ENCODE data around the gene YIF1B. TPM values are rescaled to one million over a fixed set of nuclear protein-coding genes. Genes with fewer than 3 reads are reported as not detected.

Gene YIF1B
- total and polyA plus RNA-seq, 9 of the 15 experiments (the other 6 are each of a cell fraction or from before 2014, with no cell fraction given) = 8.5 to 586 (median 323) TPM

DNA sequence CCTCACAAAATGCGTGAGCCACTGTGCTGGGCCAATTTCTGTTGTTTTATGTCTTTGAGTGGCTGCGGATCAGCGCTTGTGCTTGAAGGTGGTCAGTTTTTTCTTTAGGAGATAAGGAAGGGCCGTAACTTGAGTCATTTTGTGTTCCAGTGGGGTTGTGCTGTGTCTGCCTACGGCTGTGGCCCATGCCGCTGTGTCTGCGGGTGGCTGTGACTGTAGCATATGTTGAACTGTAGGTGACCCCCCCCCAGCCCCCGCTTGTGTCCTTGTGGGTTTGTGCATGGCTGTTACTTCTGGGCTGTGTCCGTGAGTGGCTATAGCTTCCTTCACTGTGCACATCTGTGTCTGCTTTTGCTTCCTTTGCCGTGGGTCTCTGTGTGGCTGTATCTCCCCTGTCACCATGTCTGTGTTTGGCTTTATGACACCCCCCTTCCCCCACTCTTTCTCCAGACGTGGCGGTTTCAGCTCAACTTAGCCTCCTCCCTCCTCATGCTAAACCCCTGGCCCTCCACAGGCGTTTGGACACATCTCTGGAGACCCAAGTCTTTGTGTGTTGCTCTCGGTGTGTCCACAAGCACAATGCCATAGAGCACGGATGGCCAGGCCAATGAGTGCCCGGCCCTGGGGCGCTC lies 60.2 kb downstream of the YIF1B start (continued):
- TF ChIP-seq, protein P1, sequence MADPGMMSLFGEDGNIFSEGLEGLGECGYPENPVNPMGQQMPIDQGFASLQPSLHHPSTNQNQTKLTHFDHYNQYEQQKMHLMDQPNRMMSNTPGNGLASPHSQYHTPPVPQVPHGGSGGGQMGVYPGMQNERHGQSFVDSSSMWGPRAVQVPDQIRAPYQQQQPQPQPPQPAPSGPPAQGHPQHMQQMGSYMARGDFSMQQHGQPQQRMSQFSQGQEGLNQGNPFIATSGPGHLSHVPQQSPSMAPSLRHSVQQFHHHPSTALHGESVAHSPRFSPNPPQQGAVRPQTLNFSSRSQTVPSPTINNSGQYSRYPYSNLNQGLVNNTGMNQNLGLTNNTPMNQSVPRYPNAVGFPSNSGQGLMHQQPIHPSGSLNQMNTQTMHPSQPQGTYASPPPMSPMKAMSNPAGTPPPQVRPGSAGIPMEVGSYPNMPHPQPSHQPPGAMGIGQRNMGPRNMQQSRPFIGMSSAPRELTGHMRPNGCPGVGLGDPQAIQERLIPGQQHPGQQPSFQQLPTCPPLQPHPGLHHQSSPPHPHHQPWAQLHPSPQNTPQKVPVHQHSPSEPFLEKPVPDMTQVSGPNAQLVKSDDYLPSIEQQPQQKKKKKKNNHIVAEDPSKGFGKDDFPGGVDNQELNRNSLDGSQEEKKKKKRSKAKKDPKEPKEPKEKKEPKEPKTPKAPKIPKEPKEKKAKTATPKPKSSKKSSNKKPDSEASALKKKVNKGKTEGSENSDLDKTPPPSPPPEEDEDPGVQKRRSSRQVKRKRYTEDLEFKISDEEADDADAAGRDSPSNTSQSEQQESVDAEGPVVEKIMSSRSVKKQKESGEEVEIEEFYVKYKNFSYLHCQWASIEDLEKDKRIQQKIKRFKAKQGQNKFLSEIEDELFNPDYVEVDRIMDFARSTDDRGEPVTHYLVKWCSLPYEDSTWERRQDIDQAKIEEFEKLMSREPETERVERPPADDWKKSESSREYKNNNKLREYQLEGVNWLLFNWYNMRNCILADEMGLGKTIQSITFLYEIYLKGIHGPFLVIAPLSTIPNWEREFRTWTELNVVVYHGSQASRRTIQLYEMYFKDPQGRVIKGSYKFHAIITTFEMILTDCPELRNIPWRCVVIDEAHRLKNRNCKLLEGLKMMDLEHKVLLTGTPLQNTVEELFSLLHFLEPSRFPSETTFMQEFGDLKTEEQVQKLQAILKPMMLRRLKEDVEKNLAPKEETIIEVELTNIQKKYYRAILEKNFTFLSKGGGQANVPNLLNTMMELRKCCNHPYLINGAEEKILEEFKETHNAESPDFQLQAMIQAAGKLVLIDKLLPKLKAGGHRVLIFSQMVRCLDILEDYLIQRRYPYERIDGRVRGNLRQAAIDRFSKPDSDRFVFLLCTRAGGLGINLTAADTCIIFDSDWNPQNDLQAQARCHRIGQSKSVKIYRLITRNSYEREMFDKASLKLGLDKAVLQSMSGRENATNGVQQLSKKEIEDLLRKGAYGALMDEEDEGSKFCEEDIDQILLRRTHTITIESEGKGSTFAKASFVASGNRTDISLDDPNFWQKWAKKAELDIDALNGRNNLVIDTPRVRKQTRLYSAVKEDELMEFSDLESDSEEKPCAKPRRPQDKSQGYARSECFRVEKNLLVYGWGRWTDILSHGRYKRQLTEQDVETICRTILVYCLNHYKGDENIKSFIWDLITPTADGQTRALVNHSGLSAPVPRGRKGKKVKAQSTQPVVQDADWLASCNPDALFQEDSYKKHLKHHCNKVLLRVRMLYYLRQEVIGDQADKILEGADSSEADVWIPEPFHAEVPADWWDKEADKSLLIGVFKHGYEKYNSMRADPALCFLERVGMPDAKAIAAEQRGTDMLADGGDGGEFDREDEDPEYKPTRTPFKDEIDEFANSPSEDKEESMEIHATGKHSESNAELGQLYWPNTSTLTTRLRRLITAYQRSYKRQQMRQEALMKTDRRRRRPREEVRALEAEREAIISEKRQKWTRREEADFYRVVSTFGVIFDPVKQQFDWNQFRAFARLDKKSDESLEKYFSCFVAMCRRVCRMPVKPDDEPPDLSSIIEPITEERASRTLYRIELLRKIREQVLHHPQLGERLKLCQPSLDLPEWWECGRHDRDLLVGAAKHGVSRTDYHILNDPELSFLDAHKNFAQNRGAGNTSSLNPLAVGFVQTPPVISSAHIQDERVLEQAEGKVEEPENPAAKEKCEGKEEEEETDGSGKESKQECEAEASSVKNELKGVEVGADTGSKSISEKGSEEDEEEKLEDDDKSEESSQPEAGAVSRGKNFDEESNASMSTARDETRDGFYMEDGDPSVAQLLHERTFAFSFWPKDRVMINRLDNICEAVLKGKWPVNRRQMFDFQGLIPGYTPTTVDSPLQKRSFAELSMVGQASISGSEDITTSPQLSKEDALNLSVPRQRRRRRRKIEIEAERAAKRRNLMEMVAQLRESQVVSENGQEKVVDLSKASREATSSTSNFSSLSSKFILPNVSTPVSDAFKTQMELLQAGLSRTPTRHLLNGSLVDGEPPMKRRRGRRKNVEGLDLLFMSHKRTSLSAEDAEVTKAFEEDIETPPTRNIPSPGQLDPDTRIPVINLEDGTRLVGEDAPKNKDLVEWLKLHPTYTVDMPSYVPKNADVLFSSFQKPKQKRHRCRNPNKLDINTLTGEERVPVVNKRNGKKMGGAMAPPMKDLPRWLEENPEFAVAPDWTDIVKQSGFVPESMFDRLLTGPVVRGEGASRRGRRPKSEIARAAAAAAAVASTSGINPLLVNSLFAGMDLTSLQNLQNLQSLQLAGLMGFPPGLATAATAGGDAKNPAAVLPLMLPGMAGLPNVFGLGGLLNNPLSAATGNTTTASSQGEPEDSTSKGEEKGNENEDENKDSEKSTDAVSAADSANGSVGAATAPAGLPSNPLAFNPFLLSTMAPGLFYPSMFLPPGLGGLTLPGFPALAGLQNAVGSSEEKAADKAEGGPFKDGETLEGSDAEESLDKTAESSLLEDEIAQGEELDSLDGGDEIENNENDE (IDR thresholded peaks at IDR 0.05; ENCODE audit: low read depth, low read length) = no peak
- TF ChIP-seq ZNF830 (CRISPR knock-in tag; IDR thresholded peaks at IDR 0.05) (no peak), DPF2 (IDR thresholded peaks at IDR 0.05) (peak; percentile 77), ZSCAN29 (IDR thresholded peaks at IDR 0.05) (no peak), HDAC1 (IDR thresholded peaks at IDR 0.05) (0 out of 4 replicates have a peak, but pooled peaks of 1 of the 2 experiments have one; percentile 44), ZNF384 (IDR thresholded peaks at IDR 0.05; ENCODE audit: low read depth, low read length) (0 out of 2 replicates have a peak, but pooled peaks have one; percentile 21), ZNF24 (IDR thresholded peaks at IDR 0.05) (0 out of 2 replicates have a peak, but pooled peaks have one; percentile 52)
- TF ChIP-seq, protein P2, sequence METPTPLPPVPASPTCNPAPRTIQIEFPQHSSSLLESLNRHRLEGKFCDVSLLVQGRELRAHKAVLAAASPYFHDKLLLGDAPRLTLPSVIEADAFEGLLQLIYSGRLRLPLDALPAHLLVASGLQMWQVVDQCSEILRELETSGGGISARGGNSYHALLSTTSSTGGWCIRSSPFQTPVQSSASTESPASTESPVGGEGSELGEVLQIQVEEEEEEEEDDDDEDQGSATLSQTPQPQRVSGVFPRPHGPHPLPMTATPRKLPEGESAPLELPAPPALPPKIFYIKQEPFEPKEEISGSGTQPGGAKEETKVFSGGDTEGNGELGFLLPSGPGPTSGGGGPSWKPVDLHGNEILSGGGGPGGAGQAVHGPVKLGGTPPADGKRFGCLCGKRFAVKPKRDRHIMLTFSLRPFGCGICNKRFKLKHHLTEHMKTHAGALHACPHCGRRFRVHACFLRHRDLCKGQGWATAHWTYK (CRISPR knock-in tag; IDR thresholded peaks at IDR 0.05) = no peak
- TF ChIP-seq, protein P3, sequence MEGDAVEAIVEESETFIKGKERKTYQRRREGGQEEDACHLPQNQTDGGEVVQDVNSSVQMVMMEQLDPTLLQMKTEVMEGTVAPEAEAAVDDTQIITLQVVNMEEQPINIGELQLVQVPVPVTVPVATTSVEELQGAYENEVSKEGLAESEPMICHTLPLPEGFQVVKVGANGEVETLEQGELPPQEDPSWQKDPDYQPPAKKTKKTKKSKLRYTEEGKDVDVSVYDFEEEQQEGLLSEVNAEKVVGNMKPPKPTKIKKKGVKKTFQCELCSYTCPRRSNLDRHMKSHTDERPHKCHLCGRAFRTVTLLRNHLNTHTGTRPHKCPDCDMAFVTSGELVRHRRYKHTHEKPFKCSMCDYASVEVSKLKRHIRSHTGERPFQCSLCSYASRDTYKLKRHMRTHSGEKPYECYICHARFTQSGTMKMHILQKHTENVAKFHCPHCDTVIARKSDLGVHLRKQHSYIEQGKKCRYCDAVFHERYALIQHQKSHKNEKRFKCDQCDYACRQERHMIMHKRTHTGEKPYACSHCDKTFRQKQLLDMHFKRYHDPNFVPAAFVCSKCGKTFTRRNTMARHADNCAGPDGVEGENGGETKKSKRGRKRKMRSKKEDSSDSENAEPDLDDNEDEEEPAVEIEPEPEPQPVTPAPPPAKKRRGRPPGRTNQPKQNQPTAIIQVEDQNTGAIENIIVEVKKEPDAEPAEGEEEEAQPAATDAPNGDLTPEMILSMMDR (IDR thresholded peaks at IDR 0.05 in 2 of 3, conservative IDR thresholded peaks at IDR 0.05 in 1 of 3; ENCODE audit: insufficient read depth in 2 of 3, low read depth in 1 of 3, low read length in 3 of 3) = no peak
- TF ChIP-seq, protein P4, sequence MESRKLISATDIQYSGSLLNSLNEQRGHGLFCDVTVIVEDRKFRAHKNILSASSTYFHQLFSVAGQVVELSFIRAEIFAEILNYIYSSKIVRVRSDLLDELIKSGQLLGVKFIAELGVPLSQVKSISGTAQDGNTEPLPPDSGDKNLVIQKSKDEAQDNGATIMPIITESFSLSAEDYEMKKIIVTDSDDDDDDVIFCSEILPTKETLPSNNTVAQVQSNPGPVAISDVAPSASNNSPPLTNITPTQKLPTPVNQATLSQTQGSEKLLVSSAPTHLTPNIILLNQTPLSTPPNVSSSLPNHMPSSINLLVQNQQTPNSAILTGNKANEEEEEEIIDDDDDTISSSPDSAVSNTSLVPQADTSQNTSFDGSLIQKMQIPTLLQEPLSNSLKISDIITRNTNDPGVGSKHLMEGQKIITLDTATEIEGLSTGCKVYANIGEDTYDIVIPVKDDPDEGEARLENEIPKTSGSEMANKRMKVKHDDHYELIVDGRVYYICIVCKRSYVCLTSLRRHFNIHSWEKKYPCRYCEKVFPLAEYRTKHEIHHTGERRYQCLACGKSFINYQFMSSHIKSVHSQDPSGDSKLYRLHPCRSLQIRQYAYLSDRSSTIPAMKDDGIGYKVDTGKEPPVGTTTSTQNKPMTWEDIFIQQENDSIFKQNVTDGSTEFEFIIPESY (CRISPR knock-in tag; IDR thresholded peaks at IDR 0.05) = peak; percentile 20; the same call in 1 of the 2 replicates

All from K562 (cell line).